Measurements from ENCODE around the gene TMEM231.

- TF ChIP-seq SIN3B (IDR thresholded peaks at IDR 0.05; ENCODE audit: low read depth) (no peak), CREB1 (IDR thresholded peaks at IDR 0.05) (no peak), CREB1 (CRISPR knock-in tag; IDR thresholded peaks at IDR 0.05) (no peak), XRCC5 (IDR thresholded peaks at IDR 0.05; ENCODE audit: low read depth, low read length) (no peak), CTCF (IDR thresholded peaks at IDR 0.05 in 2 of 3, conservative IDR thresholded peaks at IDR 0.05 in 1 of 3; ENCODE audit: insufficient read depth in 2 of 3, low read depth in 1 of 3, low read length in 3 of 3) (no peak), ESRRA (IDR thresholded peaks at IDR 0.05; ENCODE audit: borderline replicate concordance, low read depth) (no peak)
Observed at GRCh38 chr16:75593308-75593707, 37.3 kb upstream of the TMEM231 start.
